Heart right ventricle (tissue), 16 donors: ENCODE measurements around the gene EFEMP2. TPM values are rescaled to one million over a fixed set of nuclear protein-coding genes. Genes with fewer than 3 reads are reported as not detected.

Experiments used
- ATAC-seq, 8 donors: fragments of 200-7000 bp; cut with Tn5 transposase; one replicate each; pipeline ENCODE4 v1.9.1; 2020; ENCODE audit warnings: mild to moderate bottlenecking in 8 of 8, moderate library complexity in 8 of 8, moderate number of reproducible peaks in 1 of 8
- DNase-seq, 2 donors: peaks; one replicate each; pipeline ENCODE4 v3.0.0-alpha.2; 2020
- H3K27ac ChIP-seq, 10 donors: fragments of 200-600 bp; sonication (generic) in 2 of 10; one replicate each; pipeline versions ENCODE4 v1.5.0 to v1.8.0; 2020 to 2022; ENCODE audit warnings: mild to moderate bottlenecking in 3 of 10
- H3K27me3 ChIP-seq, 7 donors: fragments of 200-600 bp; one replicate each; pipeline ENCODE4 v1.8.0; 2021 to 2022; ENCODE audit warnings: mild to moderate bottlenecking in 2 of 7
- H3K36me3 ChIP-seq, 9 donors: fragments of 200-600 bp; sonication (generic) in 1 of 9; one replicate each; pipeline versions ENCODE4 v1.5.0 to v1.8.0; 2020 to 2022; ENCODE audit warnings: mild to moderate bottlenecking in 2 of 9
- H3K4me1 ChIP-seq, 9 donors: fragments of 200-600 bp; sonication (generic) in 1 of 9; one replicate each; pipeline versions ENCODE4 v1.5.0 to v1.8.0; 2020 to 2022; ENCODE audit warnings: mild to moderate bottlenecking in 4 of 9
- H3K4me3 ChIP-seq, 10 donors: fragments of 200-600 bp; sonication (generic) in 2 of 10; one replicate each; pipeline versions ENCODE4 v1.5.0 to v1.8.0; 2020 to 2022; ENCODE audit warnings: mild to moderate bottlenecking in 7 of 10, moderate library complexity in 2 of 10
- H3K9me3 ChIP-seq, 11 donors: fragments of 200-600 bp in 10 of 11; sonication (generic) in 2 of 11; one replicate each; pipeline versions ENCODE4 v1.5.0 to v1.8.0; 2013 to 2022; ENCODE audit warnings: mild to moderate bottlenecking in 2 of 11, control low read depth in 1 of 11, moderate library complexity in 1 of 11
- WGBS, 2 donors: extraction: QIAGEN DNeasy Blood & Tissue Kit; methylation state at CpG; one replicate each; pipeline ENCODE4 v1.1.7; 2013; ENCODE audit warnings: inconsistent platforms in 1 of 2; 5-methylcytosine and 5-hydroxymethylcytosine counted together
- intact Hi-C, 10 donors: fragments of 100-400 bp; cut with DNase I; formaldehyde crosslinking; loops; one replicate each; pipeline versions ENCODE4 v1.11.1 to v1.14.2; 2022
- polyA plus RNA-seq, 2 donors: library from polyadenylated mRNA; stranded (reverse); fragments of 200-250 nt; gene quantifications; one replicate each; pipeline ENCODE4 v1.2.3, GENCODE V29; 2013
- total RNA-seq, 10 donors: library from RNA; stranded (reverse); fragmentation: NEBNext Ultra II Directional in 3 of 10; extraction: Animal tissue kit (Norgen Biotek cat#: 25700) in 3 of 10; gene quantifications; one replicate each; pipeline versions ENCODE4 v1.2.1 to v1.2.4, GENCODE V29; 2021 to 2023
- TF ChIP-seq, protein P1 (sequence below), 9 donors: fragments of 200-600 bp; sonication (generic) in 2 of 9; IDR thresholded peaks; one replicate each; pipeline versions ENCODE4 v1.5.0 to v1.8.0; 2021 to 2022; ENCODE audit warnings: antibody characterized with exemption in 9 of 9, mild to moderate bottlenecking in 5 of 9, moderate library complexity in 1 of 9
- donor health status: Arrhythmogenic right ventricular cardiomyopathy.
- donor health status: ischemic (EF 13 %, LVEDD 7.1; RV severe dilation, severe dysfunction).
- donor health status: healthy with polysubstance abuse.
- donor health status: DM: no; HTN: yes; CAD: no.
- donor health status: DM: no; HTN: no; CAD: no.
- donor health status: ischemic (EF 25% LVEDD 6.9; RV normal size, moderate dysfunction).
- donor health status: ischemic (EF 25% LVEDD 5.7; RV mildly dilated, moderate dysfunction).
- donor health status: healthy.
- donor health status: DM: yes; HTN: yes; CAD: no.
- donor health status: Ischemic cardiomyopathy.
- donor health status: ischemic (EF 35%, LVEDD 5.7; RV mildly dilated, moderate dysfunction).
- donor health status: nonischemic (EF 11% LVEDD 7.7; RV severe dilation, severe dysfunction).
- donor health status: DM: yes; HTN: yes; CAD: no.
- donor health status: PGD.
- donor health status: ischemic (EF 29% LVEDD 5.4; RV normal size, mild dysfunction).
- donor health status: nonischemic (EF 23%, LVEDD 6.1; RV moderate dilation, normal function).

Gene EFEMP2
- total and polyA plus RNA-seq, 12 donors: 54.8 to 133 (median 89.6) TPM

DNA sequence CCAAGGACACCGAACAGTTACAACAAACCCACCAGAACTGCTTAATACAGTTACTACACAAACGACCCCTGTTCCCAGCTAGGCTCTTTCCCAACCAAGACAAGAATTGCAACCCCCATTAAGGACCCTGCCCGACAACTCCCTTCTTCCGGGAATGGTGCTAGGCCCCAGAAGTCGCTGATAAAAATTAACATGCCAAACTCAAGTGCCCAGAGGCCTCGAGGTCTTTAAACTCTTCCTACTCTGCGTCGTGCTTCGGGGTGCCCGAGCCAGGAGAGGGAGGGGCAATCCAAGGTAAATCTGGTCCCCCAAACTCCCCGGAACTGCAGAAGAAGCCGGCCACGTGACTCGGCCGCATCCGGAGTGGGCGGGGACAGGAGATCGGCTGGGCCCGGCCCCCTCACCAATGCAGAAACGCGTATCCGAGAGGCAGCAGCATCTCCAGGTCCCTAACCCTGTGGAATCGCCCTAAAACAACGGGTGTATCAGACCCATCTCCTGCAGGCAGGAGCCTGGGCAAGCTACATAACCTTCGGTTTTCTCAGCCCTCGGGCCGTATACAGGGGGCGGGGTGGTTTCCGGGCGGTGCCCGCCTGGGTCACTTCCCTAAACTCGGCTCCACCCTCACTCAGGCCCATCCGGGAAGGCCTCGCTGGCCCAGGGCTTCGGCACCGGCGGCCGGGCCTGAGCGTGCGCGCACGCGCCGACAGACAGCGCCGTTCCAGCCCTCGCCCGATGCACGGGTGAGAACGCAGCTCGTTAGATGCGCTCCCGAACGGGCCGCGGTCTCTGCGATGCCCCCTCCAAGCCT lies 15.7 kb downstream of the EFEMP2 start:
- peaks cover 12 to 55% (median 43%) of the 10 kb centered on the region in 9 donors for H3K4me1 ChIP-seq
- ATAC-seq: peak; percentile 24 to 46 (median 32)

DNA sequence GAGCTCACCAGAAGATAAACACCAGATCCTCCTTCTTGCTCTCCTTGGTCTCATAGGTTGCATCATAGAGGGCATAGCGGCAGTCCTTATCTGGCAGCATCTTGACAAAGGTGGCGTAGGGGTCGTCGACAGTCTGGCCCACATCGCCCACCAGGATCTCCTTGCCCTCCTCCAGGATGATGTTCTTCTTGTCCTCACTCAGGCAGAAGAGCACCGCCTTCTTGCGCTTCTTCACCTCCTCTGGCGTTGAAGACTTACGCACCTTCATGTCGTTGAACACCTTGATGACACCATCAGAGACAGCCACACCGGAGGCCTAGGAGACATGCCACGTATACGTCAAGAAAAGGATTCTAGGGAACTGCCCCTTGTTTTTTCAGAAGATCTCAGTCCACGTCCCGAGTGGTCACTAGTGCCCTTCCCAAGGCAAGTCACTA lies 16.7 kb downstream of the EFEMP2 start:
- Histone ChIP-seq H3K4me1 (peaks cover 12 to 45% (median 33%) of the 10 kb centered on the region in 9 donors), H3K27me3 (no peaks in the 10 kb centered on the region), H3K36me3 (peaks cover 9 to 56% (median 34%) of the 10 kb centered on the region in 9 donors), H3K9me3 (peaks cover 0 to 10% (median 3%) of the 10 kb centered on the region in 11 donors), H3K4me3 (peak overlapping the region in 9 of 10 donors; percentile 74 to 100 (median 99)), H3K27ac (peak overlapping the region in 4 of 10 donors; percentile 97 to 99 (median 98))
- 83 to 84% methylated on average over 15 of the region's 15 CpGs for WGBS, 2 donors
- DNase-seq (no peak), ATAC-seq (no peak)
- intact Hi-C loops: no loop called here
- TF ChIP-seq, protein P1, sequence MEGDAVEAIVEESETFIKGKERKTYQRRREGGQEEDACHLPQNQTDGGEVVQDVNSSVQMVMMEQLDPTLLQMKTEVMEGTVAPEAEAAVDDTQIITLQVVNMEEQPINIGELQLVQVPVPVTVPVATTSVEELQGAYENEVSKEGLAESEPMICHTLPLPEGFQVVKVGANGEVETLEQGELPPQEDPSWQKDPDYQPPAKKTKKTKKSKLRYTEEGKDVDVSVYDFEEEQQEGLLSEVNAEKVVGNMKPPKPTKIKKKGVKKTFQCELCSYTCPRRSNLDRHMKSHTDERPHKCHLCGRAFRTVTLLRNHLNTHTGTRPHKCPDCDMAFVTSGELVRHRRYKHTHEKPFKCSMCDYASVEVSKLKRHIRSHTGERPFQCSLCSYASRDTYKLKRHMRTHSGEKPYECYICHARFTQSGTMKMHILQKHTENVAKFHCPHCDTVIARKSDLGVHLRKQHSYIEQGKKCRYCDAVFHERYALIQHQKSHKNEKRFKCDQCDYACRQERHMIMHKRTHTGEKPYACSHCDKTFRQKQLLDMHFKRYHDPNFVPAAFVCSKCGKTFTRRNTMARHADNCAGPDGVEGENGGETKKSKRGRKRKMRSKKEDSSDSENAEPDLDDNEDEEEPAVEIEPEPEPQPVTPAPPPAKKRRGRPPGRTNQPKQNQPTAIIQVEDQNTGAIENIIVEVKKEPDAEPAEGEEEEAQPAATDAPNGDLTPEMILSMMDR (IDR thresholded peaks at IDR 0.05): no peak

More for the DNA sequence above, 15.7 kb downstream of the EFEMP2 start:
- Histone ChIP-seq H3K27ac (peak overlapping the region; percentile 90 to 100 (median 98)), H3K9me3 (peaks cover 0 to 1% (median 0%) of the 10 kb centered on the region in 11 donors), H3K27me3 (no peaks in the 10 kb centered on the region), H3K4me3 (peak overlapping the region; percentile 74 to 100 (median 99)), H3K36me3 (peaks cover 9 to 53% (median 31%) of the 10 kb centered on the region in 9 donors)
- TF ChIP-seq, protein P1 (IDR thresholded peaks at IDR 0.05): no peak
- WGBS, 2 donors: 1% methylated on average over 57 of the region's 57 CpGs
- peak; percentile 82 to 87 for DNase-seq
- intact Hi-C loops: no loop called here

DNA sequence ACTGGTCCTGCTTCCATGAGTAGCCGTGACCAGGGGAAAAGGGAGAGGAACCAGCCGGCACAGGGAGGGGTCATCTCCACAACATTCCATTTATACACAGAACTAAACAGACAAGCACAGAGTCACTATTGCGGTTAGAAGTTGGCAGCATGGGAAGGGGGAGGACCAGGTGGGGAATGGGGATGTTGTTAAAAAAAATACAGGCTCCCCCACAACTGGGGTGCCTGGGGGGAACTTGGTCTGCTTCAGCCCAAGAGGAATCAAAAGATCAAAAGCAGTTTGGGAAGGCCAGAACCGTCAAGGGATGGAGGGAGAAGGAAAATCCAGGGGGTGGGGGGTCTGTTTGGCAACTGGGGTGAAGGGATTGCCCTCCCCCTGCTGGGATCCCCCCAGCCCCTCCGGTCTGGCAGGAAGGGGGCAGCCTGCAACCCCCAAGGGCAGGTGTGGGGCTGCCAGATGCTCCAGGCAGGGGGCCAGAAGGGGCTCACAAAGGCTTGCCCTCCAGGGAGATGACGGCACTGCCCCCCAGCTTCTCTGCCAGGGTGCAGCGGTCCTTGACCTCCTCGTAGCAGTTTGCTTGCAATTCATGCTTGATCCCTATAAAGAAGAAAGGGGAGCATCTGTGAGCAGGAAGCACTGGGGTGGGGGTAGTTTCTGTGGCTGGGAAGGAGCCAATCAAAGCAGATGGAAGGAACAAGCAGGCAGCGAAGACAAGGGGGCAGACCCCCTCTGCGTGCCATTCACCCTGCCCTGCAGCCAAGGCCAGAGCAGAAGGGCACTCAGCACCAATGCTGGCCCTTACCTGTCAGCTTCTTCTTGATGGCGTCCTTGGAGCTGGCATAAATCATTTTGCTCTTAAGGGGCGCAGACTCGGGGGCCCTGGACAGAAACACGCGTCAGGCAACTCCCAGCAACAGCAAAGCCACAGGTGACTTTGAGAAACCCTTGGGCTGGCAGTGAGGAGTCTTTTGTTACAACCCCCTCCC lies 17.5 kb downstream of the EFEMP2 start:
- WGBS, 2 donors: 74 to 83% methylated on average over 15 of the region's 15 CpGs
- intact Hi-C loops: no loop called here
- Histone ChIP-seq H3K27ac (no peak overlapping the region), H3K4me3 (peak overlapping the region in 1 of 10 donors; percentile 77), H3K4me1 (peaks cover 10 to 43% (median 31%) of the 10 kb centered on the region in 9 donors), H3K9me3 (peaks cover 0 to 10% (median 3%) of the 10 kb centered on the region in 11 donors), H3K36me3 (peaks cover 9 to 64% (median 35%) of the 10 kb centered on the region in 9 donors), H3K27me3 (no peaks in the 10 kb centered on the region)
- ATAC-seq (no peak), DNase-seq (no peak)
- TF ChIP-seq, protein P1 (IDR thresholded peaks at IDR 0.05): no peak

DNA sequence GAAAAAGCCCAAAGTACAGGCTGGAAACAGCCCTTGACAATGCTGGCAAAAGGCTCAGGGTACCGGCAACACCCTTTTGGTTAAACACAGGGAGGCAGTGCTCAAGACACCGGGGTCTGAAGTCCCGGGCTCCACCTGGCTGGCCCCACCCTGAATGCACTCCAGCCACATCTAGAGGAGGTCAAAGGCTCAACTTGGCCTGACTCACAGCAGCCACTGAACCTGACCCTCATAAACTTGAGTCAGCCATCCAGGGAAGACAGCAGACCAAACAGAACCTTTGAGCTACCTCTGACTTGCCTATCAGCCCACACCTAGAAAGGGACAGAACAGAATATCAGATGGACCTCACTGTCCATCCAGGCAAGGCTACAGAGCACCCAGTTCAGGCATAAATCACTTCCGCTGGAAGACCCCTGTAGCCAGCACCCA lies 18.4 kb downstream of the EFEMP2 start:
- no peak overlapping the region for H3K27ac ChIP-seq
- intact Hi-C loops: no loop called here
- TF ChIP-seq, protein P1 (IDR thresholded peaks at IDR 0.05): no peak
- H3K4me3 ChIP-seq: no peak overlapping the region
- H3K27me3 ChIP-seq: no peaks in the 10 kb centered on the region
- peaks cover 9 to 65% (median 35%) of the 10 kb centered on the region in 9 donors for H3K36me3 ChIP-seq
- ATAC-seq: no peak
- DNase-seq: no peak
- 95% methylated on average over 4 of the region's 4 CpGs for whole genome bisulfite sequencing, 2 donors
- H3K4me1 ChIP-seq: peaks cover 10 to 39% (median 25%) of the 10 kb centered on the region in 9 donors
- H3K9me3 ChIP-seq: peaks cover 0 to 10% (median 3%) of the 10 kb centered on the region in 11 donors
